PC-9 (cell line): ENCODE measurements around the gene BCAP29. TPM values are rescaled to one million over a fixed set of nuclear protein-coding genes. Genes with fewer than 3 reads are reported as not detected.

Experiments used
- BruUV-seq: library from RNA; stranded (reverse); fragments of 400-500 nt; replicated peaks from 2 replicates; lab custom pipeline; 2021; lab: Mats Ljungman, UMichigan
- CTCF ChIA-PET: fragments of 300-600 bp; sonication (Branson Sonifier 250); formaldehyde crosslinking; loops from one replicate; lab custom pipeline; 2022; ENCODE audit warnings: antibody characterized with exemption; lab: Charles Lee
- POLR2A ChIA-PET: fragments of 300-600 bp; sonication (Branson Sonifier 250); formaldehyde crosslinking; loops from one replicate; lab custom pipeline; 2022; ENCODE audit warnings: antibody characterized with exemption; ENCODE audit not compliant: unreplicated experiment; lab: Charles Lee
- DNase-seq, 2 experiments: peaks; one replicate each; pipeline versions ENCODE4 v3.0.0 to v3.0.0-alpha.2; 2015 to 2022; ENCODE audit warnings: mixed read lengths in 1 of 2
- H2AFZ ChIP-seq: fragments of 200-600 bp; sonication (generic); 2 replicates; pipeline ENCODE4 v1.8.1; 2017; ENCODE audit warnings: antibody characterized with exemption
- H3F3A ChIP-seq: fragments of 200-600 bp; sonication (generic); 2 replicates; pipeline ENCODE4 v1.8.1; 2017; ENCODE audit warnings: antibody characterized with exemption, mild to moderate bottlenecking, low read depth; ENCODE audit not compliant: insufficient read depth
- H3K27ac ChIP-seq: fragments of 200-600 bp; sonication (generic); 2 replicates; pipeline ENCODE4 v1.6.1; 2016; ENCODE audit warnings: mixed run types
- H3K27me3 ChIP-seq: fragments of 200-600 bp; sonication (generic); 2 replicates; pipeline ENCODE4 v1.6.1; 2016; ENCODE audit warnings: low read depth, mixed run types; ENCODE audit not compliant: insufficient read depth
- H3K36me3 ChIP-seq: fragments of 200-600 bp; sonication (generic); 2 replicates; pipeline ENCODE4 v1.6.1; 2016; ENCODE audit warnings: low read depth, mixed run types
- H3K4me1 ChIP-seq: fragments of 200-600 bp; sonication (generic); replicated peaks from 2 replicates; pipeline ENCODE4 v1.6.1; 2016; ENCODE audit warnings: mixed run types; ENCODE audit not compliant: insufficient read depth
- H3K4me2 ChIP-seq: fragments of 200-600 bp; sonication (generic); 2 replicates; pipeline ENCODE4 v1.6.1; 2017; ENCODE audit warnings: mixed run types
- H3K4me3 ChIP-seq: fragments of 200-600 bp; sonication (generic); 2 replicates; pipeline ENCODE4 v1.6.1; 2016; ENCODE audit warnings: mixed run types
- H3K79me2 ChIP-seq: fragments of 200-600 bp; sonication (generic); 2 replicates; pipeline ENCODE4 v1.6.1; 2017; ENCODE audit warnings: low read depth, mixed run types
- H3K9me2 ChIP-seq: fragments of 200-600 bp; sonication (generic); 2 replicates; pipeline ENCODE4 v1.8.1; 2017; ENCODE audit warnings: mild to moderate bottlenecking; ENCODE audit not compliant: insufficient read depth
- H3K9me3 ChIP-seq: fragments of 200-600 bp; sonication (generic); 2 replicates; pipeline ENCODE4 v1.8.1; 2016; ENCODE audit warnings: low read depth; ENCODE audit not compliant: insufficient read depth
- H4K20me1 ChIP-seq: fragments of 200-600 bp; sonication (generic); 2 replicates; pipeline ENCODE4 v1.8.1; 2017; ENCODE audit not compliant: insufficient read depth
- CTCF ChIP-seq: fragments of 200-600 bp; sonication (generic); conservative IDR thresholded peaks from 2 replicates; pipeline ENCODE4 v1.6.1; 2017; ENCODE audit warnings: mixed run types, antibody characterized with exemption, mild to moderate bottlenecking, moderate library complexity
- EZH2 ChIP-seq: fragments of 200-600 bp; sonication (generic); IDR thresholded peaks from 2 replicates; pipeline ENCODE4 v1.8.0; 2017; ENCODE audit warnings: antibody characterized with exemption, low read depth
- intact Hi-C: fragments of 100-400 bp; cut with micrococcal nuclease; formaldehyde crosslinking; loops from one replicate; pipeline ENCODE4 v1.10.0; 2022; ENCODE audit not compliant: unreplicated experiment
- total RNA-seq: library from RNA; stranded (reverse); gene quantifications from 2 replicates; pipeline ENCODE4 v1.2.3, GENCODE V29; 2021

BCAP29 gene
- total RNA-seq, 1 experiment from 2014 or later = 58.3 TPM

- Histone ChIP-seq H3K4me2 (no peak overlapping the region), H3K4me1 (no peaks in the 10 kb centered on the region), H3K27ac (no peak overlapping the region), H3K79me2 (no peaks in the 10 kb centered on the region), H3K9me3 (no peaks in the 10 kb centered on the region), H3K4me3 (no peak overlapping the region), H2AFZ (no peak overlapping the region), H3K36me3 (no peaks in the 10 kb centered on the region), H4K20me1 (no peaks in the 10 kb centered on the region), H3K9me2 (no peaks in the 10 kb centered on the region), H3K27me3 (no peaks in the 10 kb centered on the region), H3F3A (no peaks in the 10 kb centered on the region)
- no TSS peak for BruUV-seq
- no peak for DNase-seq
- TF ChIP-seq CTCF = no peak
- no peak for TF ChIP-seq EZH2
- ChIA-PET POLR2A (interaction anchor here (0.5 kb wide), 1 partner anchor 40 kb away, joined by 4 read pairs; no protein-coding TSS in a partner anchor), CTCF (no interaction called here)
- intact Hi-C loops = no loop called here
Measured at GRCh38 chr7:107605218-107605815, 25.3 kb downstream of the BCAP29 start.

- intact Hi-C loops = no loop called here
- ChIA-PET CTCF (no interaction called here), POLR2A (interaction anchor here (0.5 kb wide), 2 partner anchors 8 to 89 kb away, joined by 3 to 4 read pairs; no protein-coding TSS in a partner anchor)
- Histone ChIP-seq H3K9me2 (no peaks in the 10 kb centered on the region), H3K4me3 (no peak overlapping the region), H3K4me1 (no peaks in the 10 kb centered on the region), H3K4me2 (no peak overlapping the region), H3K27me3 (no peaks in the 10 kb centered on the region), H4K20me1 (no peaks in the 10 kb centered on the region), H2AFZ (no peak overlapping the region), H3K9me3 (no peaks in the 10 kb centered on the region), H3K79me2 (no peaks in the 10 kb centered on the region), H3K27ac (no peak overlapping the region), H3K36me3 (no peaks in the 10 kb centered on the region), H3F3A (no peaks in the 10 kb centered on the region)
- BruUV-seq = no TSS peak
- no peak for DNase-seq
- TF ChIP-seq CTCF (no peak), EZH2 (no peak)
Measured at GRCh38 chr7:107606303-107606702, 26.3 kb downstream of the BCAP29 start.

- H3K9me2 ChIP-seq = no peaks in the 10 kb centered on the region
- intact Hi-C loops = loop anchor here (2.0 kb wide), 1 partner anchor 15 kb away; no protein-coding TSS in a partner anchor
- H4K20me1 ChIP-seq = no peaks in the 10 kb centered on the region
- no peak overlapping the region for H2AFZ ChIP-seq
- H3K27ac ChIP-seq = no peak overlapping the region
- ChIA-PET POLR2A (interaction anchor here (0.5 to 0.6 kb wide), 2 partner anchors 14 to 443 kb away, joined by 4 to 10 read pairs; no protein-coding TSS in a partner anchor), CTCF (no interaction called here)
- H3K4me3 ChIP-seq = no peak overlapping the region
- TF ChIP-seq CTCF = no peak
- no peak for TF ChIP-seq EZH2
- peaks cover 21% of the 10 kb centered on the region for H3F3A ChIP-seq
- H3K4me2 ChIP-seq = no peak overlapping the region
- H3K27me3 ChIP-seq = no peaks in the 10 kb centered on the region
- H3K36me3 ChIP-seq = peaks cover 8% of the 10 kb centered on the region; the same call in 1 of the 2 replicates
- BruUV-seq = no TSS peak
- H3K79me2 ChIP-seq = no peaks in the 10 kb centered on the region
- peaks cover 23% of the 10 kb centered on the region for H3K4me1 ChIP-seq
- no peak for DNase-seq
- H3K9me3 ChIP-seq = no peaks in the 10 kb centered on the region
Measured at GRCh38 chr7:107609811-107610261, 29.8 kb downstream of the BCAP29 start.
